DMS53 treated with DMSO at 0.1 percent for 48 hours (cell line): ENCODE data around the gene KRTAP9-1.
"Not testable (repeated sequence)": the region's sequence is repeated elsewhere in the genome, so short reads cannot be mapped to it uniquely, and the experiment has no call there.

Experiments
- DNase-seq: peaks from one replicate; lab custom pipeline; 2025; ENCODE audit not compliant: unreplicated experiment; lab: John Stamatoyannopoulos, UW

The KRTAP9-1 gene

GRCh38 chr17:41189837-41190318 is at the start of gene KRTAP9-1:
Gene KRTAP9-1, plus strand, starts transcription at chr17:41189887. Its CDS starts 0 bp downstream, at chr17:41189887.
- DNase-seq = not testable (repeated sequence)

- DNase-seq = no peak
Observed at GRCh38 chr17:41140360-41141131, 49.1 kb upstream of the KRTAP9-1 start, which contains the start of gene KRTAP4-6. Gene KRTAP4-6, minus strand, starts transcription at chr17:41140544. Its CDS starts 57 bp downstream, at chr17:41140487.

GRCh38 chr17:41141361-41141760 is 48.3 kb upstream of the KRTAP9-1 start:
- DNase-seq = no peak

GRCh38 chr17:41144846-41145245 is 44.8 kb upstream of the KRTAP9-1 start:
- DNase-seq = no peak

- DNase-seq = no peak
Observed at GRCh38 chr17:41145261-41145660, 44.4 kb upstream of the KRTAP9-1 start.

- no peak for DNase-seq
Observed at GRCh38 chr17:41147531-41148204, 42.0 kb upstream of the KRTAP9-1 start.

GRCh38 chr17:41148971-41149651 is 40.6 kb upstream of the KRTAP9-1 start:
- DNase-seq = not testable (repeated sequence)

GRCh38 chr17:41149652-41149985 is 40.1 kb upstream of the KRTAP9-1 start, which contains the start of gene KRTAP4-5:
Gene KRTAP4-5, minus strand, starts transcription at chr17:41149825. Its CDS starts 58 bp downstream, at chr17:41149767.
- DNase-seq = no peak

- DNase-seq = no peak
Observed at GRCh38 chr17:41150026-41150425, 39.7 kb upstream of the KRTAP9-1 start.

- DNase-seq = no peak
Observed at GRCh38 chr17:41151525-41151924, 38.2 kb upstream of the KRTAP9-1 start.

- DNase-seq = no peak
Observed at GRCh38 chr17:41153856-41154255, 35.8 kb upstream of the KRTAP9-1 start.

GRCh38 chr17:41160190-41160589 is 29.5 kb upstream of the KRTAP9-1 start:
- not testable (repeated sequence) for DNase-seq

GRCh38 chr17:41160648-41161047 is 29.0 kb upstream of the KRTAP9-1 start, which contains the start of gene KRTAP4-4:
Gene KRTAP4-4, minus strand, starts transcription at chr17:41160748. Its CDS starts 57 bp downstream, at chr17:41160691.
- no peak for DNase-seq

- DNase-seq = no peak
Observed at GRCh38 chr17:41163828-41164227, 25.9 kb upstream of the KRTAP9-1 start.

- DNase-seq = no peak
Observed at GRCh38 chr17:41167561-41167960, 22.1 kb upstream of the KRTAP9-1 start.

- DNase-seq = no peak
Observed at GRCh38 chr17:41168121-41168520, 21.6 kb upstream of the KRTAP9-1 start, which contains the start of gene KRTAP4-3. Gene KRTAP4-3, minus strand, starts transcription at chr17:41168221. Its CDS starts 49 bp downstream, at chr17:41168172.

- no peak for DNase-seq
Observed at GRCh38 chr17:41171886-41172285, 17.8 kb upstream of the KRTAP9-1 start.

- no peak for DNase-seq
Observed at GRCh38 chr17:41176744-41177387, 12.8 kb upstream of the KRTAP9-1 start.

GRCh38 chr17:41177727-41178271 is 11.9 kb upstream of the KRTAP9-1 start, which contains the start of gene KRTAP4-2:
Gene KRTAP4-2, minus strand, starts transcription at chr17:41178221. Its CDS starts 57 bp downstream, at chr17:41178164.
- no peak for DNase-seq

GRCh38 chr17:41178341-41178740 is 11.3 kb upstream of the KRTAP9-1 start:
- no peak for DNase-seq
